ENCODE data around the gene CYFIP1.

GRCh38 chr15:22844421-22845288, 135.5 kb downstream of the CYFIP1 start:
- TF ChIP-seq CTCF (IDR thresholded peaks at IDR 0.05; ENCODE audit: low read depth, low read length) (no peak), EZH2phosphoT487 (IDR thresholded peaks at IDR 0.05; ENCODE audit: low read depth) (no peak)
